ENCODE data around the gene EZR.

EZR gene

DNA sequence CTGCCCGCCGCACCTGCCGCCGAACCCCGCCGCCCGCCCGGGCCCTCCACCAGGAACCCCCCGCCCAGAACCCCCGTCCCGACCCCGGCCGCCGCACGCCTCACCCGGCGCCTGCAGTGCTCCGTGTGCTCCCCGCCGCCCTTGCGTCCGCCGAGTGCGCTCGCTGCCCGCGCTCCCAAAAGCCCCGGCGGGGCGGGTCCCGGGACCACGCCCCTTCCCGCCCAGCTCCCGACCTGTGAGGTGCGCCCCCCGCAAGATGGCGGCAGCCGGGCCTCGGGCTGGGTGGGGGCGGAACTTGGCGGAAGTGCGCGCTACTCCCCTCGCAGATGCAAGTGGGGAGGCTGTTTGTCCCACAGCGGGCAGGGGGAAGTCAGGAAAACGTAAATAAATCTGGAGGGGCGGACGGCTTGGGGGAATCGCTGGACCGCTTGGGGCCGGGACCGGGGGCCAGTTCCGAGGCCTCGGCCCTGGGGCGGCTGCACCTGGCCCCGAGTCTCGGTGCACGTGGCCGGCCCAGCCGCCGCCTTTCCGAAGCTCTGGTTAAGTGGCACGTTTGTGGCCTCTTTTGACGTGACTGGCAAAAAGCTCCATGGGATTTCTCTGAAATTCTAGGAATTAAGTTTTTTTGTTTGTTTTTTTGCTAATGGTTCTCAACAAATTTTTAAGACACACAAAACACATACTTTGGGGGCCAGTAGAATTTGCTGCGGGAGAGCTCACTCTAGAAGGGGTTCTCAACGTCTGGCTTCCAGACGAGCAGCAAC, at the start of gene EZR:
EZR (minus strand) TSS at position 156 of the 764 bp plus-strand sequence. CDS start 1,275 bp downstream, outside the sequence.
- Mint-ChIP-seq H3K36me3 (peaks cover 52% of the 10 kb centered on the region), H3K4me1 (peaks cover 48% of the 10 kb centered on the region), H3K27ac (peak within 1 kb of the TSS; percentile 96), H3K4me3 (peak within 1 kb of the TSS; percentile 93), H3K9me3 (no peaks in the 10 kb centered on the region)
- peak; percentile 69 for ATAC-seq
- DNase-seq (ENCODE audit: low spot score in 2 of 2) = peak; percentile 57 to 89

DNA sequence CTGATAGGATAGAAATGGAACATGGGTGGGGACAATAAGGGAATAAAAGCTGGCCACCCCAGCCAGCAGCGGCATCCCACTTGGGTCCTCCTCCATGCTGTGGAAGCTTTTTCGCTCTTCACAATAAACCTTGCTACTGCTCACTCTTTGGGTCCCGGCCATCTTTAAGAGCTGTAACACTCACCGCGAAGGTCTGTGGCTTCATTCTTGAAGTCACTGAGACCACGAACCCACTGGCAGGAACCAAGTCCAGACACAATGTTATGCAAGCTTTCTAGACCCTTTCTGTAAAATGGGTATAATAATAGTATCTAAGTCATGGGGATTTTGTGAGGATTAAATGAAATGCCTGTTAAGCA, 48.9 kb upstream of the EZR start:
- Mint-ChIP-seq H3K9me3 (no peaks in the 10 kb centered on the region), H3K4me1 (peaks cover 31% of the 10 kb centered on the region), H3K36me3 (peaks cover 16% of the 10 kb centered on the region), H3K27ac (no peak overlapping the region), H3K4me3 (no peak overlapping the region)
- no peak for DNase-seq (ENCODE audit: low spot score in 2 of 2)
- ATAC-seq = no peak

DNA sequence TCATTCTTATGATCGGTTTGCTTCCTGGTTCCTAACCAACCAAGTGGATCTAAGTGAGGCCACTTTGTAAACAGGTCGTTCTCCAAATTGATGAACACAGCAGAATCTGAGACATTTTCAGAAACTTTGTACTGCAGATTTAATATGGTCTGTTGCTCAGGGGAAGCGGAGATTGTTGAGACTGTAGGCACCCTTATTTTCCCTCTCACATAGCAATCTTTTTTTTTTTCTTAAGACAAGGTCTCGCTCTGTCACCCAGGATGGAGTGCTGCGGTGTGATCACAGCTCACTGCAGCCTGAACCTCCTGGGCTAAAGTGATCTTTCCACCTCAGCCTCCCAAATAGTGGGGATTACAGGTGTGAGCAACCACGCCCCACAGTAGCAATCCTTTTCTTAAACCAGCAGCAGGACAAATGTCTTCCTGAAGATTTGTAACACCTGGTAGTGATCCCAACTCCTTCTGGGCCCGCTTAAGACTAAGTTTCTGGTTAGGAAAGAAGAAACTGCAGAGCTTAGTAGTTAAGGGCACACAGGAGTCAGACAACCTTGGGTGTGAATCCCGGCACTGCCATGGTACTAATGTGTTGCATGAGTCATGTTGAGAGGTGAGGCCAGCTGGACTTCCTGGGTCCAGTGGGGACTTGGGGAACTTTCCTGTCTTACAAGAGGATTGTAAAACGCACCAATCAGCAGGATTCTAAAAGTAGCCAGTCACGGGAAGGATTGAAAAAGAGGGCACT, 48.4 kb upstream of the EZR start:
- DNase-seq (ENCODE audit: low spot score in 2 of 2) = no peak
- Mint-ChIP-seq H3K9me3 (no peaks in the 10 kb centered on the region), H3K36me3 (peaks cover 16% of the 10 kb centered on the region), H3K27ac (no peak overlapping the region), H3K4me1 (peaks cover 31% of the 10 kb centered on the region), H3K4me3 (no peak overlapping the region)
- ATAC-seq = no peak

DNA sequence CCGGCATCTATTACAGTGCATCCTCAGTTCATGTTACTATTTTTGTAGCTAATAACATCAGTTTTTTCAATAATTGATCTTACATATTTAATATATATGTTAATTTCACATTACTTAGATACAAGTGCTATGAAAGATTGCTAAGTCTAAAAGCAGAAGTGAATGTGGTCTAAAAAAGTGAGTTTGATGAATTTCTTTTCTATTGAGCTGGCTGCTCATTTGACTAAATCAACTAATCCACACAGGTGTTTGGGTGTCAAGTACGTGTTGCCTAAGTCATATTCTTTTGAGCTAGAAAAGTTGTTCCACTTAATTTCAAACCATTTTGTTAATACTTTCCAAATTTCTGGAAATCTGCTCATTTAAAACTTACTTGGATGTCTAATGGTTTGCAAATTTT, 46.6 kb upstream of the EZR start:
- no peak for ATAC-seq
- Mint-ChIP-seq H3K4me1 (peaks cover 29% of the 10 kb centered on the region), H3K4me3 (no peak overlapping the region), H3K27ac (no peak overlapping the region), H3K9me3 (no peaks in the 10 kb centered on the region), H3K36me3 (peaks cover 16% of the 10 kb centered on the region)
- DNase-seq (ENCODE audit: low spot score in 2 of 2) = no peak

DNA sequence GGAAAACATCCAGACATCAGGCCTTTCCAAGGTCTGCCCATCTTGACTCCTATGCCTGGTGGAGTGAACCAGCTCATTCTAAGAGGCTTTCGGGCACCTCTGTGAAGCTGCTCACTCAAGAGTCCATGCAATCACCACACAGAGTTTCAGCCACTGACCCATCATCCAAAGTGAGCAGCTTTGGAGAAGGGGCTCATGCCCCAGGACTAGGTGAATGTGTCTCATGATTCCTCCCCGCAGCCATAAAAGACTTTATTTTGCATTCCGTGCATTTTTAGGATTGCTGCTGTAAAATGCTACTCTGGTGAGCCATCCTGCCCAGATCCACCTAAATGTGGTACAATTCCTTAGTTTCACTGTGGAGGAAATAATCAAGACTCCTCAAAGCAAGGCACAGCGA, 44.5 kb upstream of the EZR start:
- DNase-seq (ENCODE audit: low spot score in 2 of 2) (no peak), ATAC-seq (no peak)
- Mint-ChIP-seq H3K4me1 (peaks cover 8% of the 10 kb centered on the region), H3K27ac (no peak overlapping the region), H3K9me3 (no peaks in the 10 kb centered on the region), H3K36me3 (no peaks in the 10 kb centered on the region), H3K4me3 (no peak overlapping the region)

DNA sequence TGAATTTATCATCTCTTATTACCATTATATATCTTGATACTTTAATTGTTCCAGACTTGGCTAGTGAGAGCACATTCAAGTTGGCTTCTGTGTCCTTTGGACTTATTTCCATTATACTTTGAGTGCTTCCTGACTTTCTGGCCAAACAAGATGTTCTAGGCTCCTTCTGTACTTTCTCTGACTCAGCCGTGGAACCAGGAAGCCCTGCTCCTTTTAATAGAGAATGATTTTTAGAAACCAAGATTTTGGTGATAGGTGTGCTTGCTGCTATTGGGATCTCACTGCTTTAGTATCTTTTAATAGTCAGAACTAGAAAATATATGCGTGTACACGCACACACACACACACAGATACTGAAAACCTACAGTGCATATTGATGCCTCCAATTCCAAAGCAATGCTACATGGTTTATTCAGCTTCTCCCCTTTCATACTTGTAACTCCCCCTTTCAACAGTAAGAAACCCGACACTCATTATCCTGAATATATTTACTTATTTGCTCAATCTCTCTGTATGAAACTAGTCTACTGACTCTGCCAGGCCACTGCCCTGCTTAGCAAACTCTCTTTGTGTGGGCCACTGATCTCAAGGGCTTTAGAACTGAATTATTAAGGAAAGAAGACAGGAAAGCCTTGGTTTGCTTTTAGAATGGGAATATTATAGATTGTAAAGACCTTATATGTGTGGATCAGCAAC, 42.7 kb upstream of the EZR start:
- DNase-seq (ENCODE audit: low spot score in 2 of 2) (no peak), ATAC-seq (no peak)
- Mint-ChIP-seq H3K27ac (no peak overlapping the region), H3K9me3 (no peaks in the 10 kb centered on the region), H3K36me3 (no peaks in the 10 kb centered on the region), H3K4me1 (peaks cover 8% of the 10 kb centered on the region), H3K4me3 (no peak overlapping the region)

DNA sequence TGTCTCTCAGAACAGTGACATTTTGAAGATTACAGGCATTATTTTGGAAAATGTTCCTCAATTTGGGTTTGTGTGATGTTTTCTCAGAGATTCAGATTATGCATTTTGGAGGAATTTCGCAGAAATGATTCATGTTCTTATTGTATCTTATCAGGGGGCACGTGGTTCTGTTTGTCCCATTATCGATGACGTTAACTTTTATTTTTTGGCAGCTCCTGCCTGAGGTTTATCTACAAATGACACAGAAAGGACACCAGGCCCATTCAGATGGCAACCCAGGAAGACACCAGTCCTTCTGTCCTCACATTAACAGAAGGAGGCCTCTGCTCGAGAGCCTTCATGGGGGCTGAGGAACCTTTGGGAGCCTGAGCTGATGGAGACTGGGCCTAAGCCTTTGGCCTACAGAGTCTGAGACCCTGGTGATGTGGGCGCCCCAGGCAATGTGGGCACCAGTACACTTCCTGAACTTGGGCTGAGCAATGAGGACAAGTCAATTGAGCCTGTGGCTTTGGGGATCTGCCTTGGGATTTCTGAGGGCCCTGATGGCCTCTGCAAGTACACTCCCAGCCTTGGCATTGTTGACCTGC, 41.2 kb upstream of the EZR start:
- ATAC-seq (no peak), DNase-seq (ENCODE audit: low spot score in 2 of 2) (no peak)
- H3K4me1 Mint-ChIP-seq = peaks cover 18% of the 10 kb centered on the region
- no peak overlapping the region for H3K27ac Mint-ChIP-seq
- no peaks in the 10 kb centered on the region for H3K36me3 Mint-ChIP-seq
- no peaks in the 10 kb centered on the region for H3K9me3 Mint-ChIP-seq
- no peak overlapping the region for H3K4me3 Mint-ChIP-seq

DNA sequence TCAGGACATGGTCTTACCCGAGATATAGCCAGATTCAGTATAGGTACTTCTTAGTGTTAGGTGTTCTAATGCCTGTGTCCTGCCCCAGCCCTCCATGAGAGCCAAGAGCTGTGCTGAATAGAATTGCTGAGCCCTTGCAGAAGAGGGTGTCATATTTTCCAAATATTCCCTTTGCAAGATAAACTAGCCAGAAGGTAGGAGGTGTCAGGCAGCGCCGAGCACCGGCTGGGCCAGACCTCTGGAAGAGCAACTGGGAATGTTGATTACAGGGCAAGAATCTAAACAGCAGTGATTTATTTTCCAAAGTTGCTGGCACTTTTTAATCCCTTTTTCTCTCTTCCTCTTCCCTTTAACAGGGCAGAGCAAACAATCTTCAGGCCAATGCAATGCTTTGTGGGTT, 37.1 kb upstream of the EZR start:
- peaks cover 18% of the 10 kb centered on the region for H3K4me1 Mint-ChIP-seq
- no peaks in the 10 kb centered on the region for H3K36me3 Mint-ChIP-seq
- no peak for DNase-seq (ENCODE audit: low spot score in 2 of 2)
- ATAC-seq = no peak
- H3K4me3 Mint-ChIP-seq = no peak overlapping the region
- H3K9me3 Mint-ChIP-seq = no peaks in the 10 kb centered on the region
- peak overlapping the region; percentile 88 for H3K27ac Mint-ChIP-seq

DNA sequence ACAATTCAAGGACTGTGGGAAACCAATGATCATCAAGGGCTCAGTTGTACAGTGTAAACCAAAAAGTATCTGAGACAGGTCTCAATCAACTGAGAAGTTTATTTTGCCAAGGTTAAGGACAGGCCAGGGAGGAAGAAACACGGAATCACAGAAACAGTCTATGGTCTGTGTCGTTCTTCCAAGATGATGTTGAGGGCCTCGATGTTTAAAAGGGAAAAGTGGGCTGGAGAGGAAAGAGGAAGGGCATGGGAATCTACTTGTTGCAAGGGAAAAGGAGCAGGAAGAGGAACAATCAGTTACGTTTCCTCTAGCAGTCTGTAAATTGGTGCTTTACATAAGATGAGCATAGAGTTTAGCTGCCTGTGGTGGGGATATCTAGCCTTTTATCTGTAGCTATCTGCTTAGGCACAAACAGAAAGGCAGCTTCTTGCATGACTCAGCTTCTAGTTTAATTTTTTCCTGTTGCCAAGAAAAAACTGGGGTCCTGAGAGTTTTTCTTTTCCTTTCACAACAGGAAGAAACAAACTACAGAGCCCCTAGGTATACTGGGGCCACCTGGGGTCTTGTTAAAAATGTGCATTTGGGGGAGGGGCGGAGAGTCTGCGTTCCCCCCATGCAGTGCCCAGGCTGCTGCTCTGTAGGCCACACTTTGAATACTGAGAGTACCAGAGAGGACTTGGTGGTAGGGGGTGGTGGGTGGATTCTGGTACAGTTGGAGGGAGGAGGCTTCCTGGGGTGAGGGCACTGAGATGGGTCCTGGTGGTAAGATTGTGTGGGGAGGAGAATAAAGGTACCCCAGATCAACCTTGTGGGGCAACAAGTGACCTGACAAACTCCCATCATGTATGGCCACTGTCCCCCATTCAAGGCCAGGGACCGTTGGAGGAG, 35.3 kb upstream of the EZR start:
- DNase-seq (ENCODE audit: low spot score in 2 of 2) (no peak), ATAC-seq (no peak)
- H3K36me3 Mint-ChIP-seq = no peaks in the 10 kb centered on the region
- H3K27ac Mint-ChIP-seq = no peak overlapping the region
- H3K4me3 Mint-ChIP-seq = no peak overlapping the region
- peaks cover 31% of the 10 kb centered on the region for H3K4me1 Mint-ChIP-seq
- no peaks in the 10 kb centered on the region for H3K9me3 Mint-ChIP-seq

DNA sequence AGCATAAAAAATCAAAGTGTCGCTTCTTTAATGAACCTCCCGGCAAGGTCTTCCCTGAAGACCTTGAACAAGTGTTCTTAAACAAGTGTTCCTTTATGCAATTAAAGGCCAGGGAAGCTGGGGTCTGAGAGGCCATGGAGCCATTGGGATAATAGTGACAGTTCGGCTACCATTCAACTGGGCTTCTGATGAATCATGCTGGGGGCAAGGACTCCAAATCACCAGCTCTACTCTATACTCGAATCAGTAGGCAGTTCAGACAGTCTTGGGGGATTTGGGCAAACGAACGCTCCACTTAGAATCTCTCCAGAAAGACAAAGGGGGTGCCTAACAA, 34.7 kb upstream of the EZR start:
- no peaks in the 10 kb centered on the region for H3K9me3 Mint-ChIP-seq
- H3K4me3 Mint-ChIP-seq = no peak overlapping the region
- no peak for DNase-seq (ENCODE audit: low spot score in 2 of 2)
- H3K4me1 Mint-ChIP-seq = peaks cover 37% of the 10 kb centered on the region
- no peak for ATAC-seq
- no peak overlapping the region for H3K27ac Mint-ChIP-seq
- H3K36me3 Mint-ChIP-seq = no peaks in the 10 kb centered on the region

DNA sequence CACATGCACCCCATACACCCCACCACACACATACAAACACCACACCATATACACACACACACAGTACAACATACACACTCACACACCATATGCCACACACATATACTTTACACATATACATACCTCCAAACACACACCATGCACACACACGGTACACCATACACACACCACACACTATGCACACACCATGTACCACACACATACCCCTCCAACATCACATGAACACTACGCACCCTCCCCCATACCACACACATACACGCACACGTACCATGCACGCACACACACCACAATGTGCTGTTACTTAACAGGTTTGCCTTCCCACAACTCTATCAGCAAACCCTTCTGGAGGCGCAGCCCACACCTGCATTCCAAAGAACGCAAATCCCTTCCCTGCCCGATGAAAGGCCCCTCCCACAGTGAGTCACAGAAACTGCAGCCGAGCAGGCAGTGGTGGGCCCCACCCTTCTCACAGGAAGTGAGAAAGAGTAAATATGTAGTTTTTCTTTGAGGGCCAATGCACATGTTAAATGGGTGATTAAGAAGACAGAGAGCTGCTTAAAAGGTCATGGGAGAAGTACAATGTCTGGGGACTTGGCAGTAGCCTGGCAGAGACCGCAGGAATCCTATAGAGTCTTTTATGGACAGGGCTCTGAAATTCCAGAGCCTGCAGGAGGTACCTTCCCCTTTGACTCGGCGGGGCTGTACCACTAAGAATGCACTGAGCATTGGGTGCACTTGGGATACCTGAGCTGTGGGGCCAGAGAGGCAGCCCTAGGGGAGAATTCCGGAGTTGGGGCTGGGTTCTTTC, 34.1 kb upstream of the EZR start:
- no peak overlapping the region for H3K27ac Mint-ChIP-seq
- H3K4me3 Mint-ChIP-seq = no peak overlapping the region
- H3K4me1 Mint-ChIP-seq = peaks cover 42% of the 10 kb centered on the region
- DNase-seq (ENCODE audit: low spot score in 2 of 2) (peak; percentile 62 to 85), ATAC-seq (peak; percentile 80)
- no peaks in the 10 kb centered on the region for H3K9me3 Mint-ChIP-seq
- H3K36me3 Mint-ChIP-seq = no peaks in the 10 kb centered on the region

DNA sequence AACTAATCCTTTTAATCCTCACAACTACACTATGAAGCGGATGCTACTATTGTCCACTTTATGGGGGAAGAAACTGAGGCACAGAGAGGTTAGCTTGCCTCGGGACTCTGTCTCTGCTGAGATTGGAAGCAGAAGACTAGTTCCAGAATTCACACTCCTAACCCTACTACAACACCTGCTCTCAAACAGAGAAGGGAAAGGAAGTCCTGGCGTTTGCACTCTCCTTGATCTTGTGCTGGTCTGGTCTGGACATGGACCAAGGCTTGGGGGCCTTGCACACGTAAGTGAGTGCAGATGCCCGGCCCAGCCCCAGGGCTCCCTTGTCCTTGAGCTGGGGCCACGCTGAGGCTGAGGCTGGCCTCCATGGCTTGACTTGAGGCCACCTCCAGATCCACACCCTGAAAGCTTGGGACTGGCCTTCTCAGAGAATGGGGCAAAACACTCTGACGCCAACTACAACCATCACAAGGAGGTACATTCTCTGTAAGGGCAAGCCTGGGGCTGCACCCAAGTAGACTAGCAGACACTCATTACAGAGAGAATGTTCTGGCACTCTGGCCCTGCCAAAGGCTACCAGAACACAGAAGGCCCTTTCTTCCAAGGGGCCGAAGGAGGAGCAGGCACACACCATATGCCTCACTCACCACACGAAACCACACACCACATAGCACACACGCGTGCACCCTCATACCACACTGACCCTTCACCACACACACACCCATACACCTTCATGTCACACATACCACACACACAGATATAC, 33.3 kb upstream of the EZR start:
- Mint-ChIP-seq H3K27ac (no peak overlapping the region), H3K9me3 (no peaks in the 10 kb centered on the region), H3K4me3 (no peak overlapping the region)

DNA sequence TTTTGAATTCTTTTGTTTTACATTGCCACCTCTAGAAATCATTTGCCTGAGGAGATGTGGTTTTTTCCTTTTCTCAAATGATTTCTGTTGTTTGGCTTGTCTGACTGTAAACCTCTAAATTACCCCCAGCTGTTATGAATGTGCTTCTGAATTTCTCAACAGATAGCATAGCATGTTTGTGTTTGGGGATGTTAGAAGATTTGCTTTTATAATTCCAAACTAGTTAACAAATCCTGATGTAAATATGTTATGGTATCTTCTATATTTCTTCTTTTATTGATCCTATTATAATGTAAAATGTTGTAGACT, 31.6 kb upstream of the EZR start:
- Mint-ChIP-seq H3K27ac (peak overlapping the region; percentile 98), H3K9me3 (no peaks in the 10 kb centered on the region), H3K4me3 (no peak overlapping the region), H3K4me1 (peaks cover 26% of the 10 kb centered on the region), H3K36me3 (no peaks in the 10 kb centered on the region)
- DNase-seq (ENCODE audit: low spot score in 2 of 2) = no peak
- ATAC-seq = no peak

More for the DNA sequence above, 33.3 kb upstream of the EZR start:
- H3K4me1 Mint-ChIP-seq = peaks cover 40% of the 10 kb centered on the region
- ATAC-seq (peak; percentile 14), DNase-seq (ENCODE audit: low spot score in 2 of 2) (no peak)
- H3K36me3 Mint-ChIP-seq = no peaks in the 10 kb centered on the region

All from stimulated activated effector memory CD8-positive, alpha-beta T cell treated with anti-CD3 and anti-CD28 coated beads, Interleukin-12 subunit alpha, Interleukin-12 subunit beta, amount 100 ng/mL, for 72 hours (primary cell).